HFFc6 (cell line): ENCODE results near the gene SYT11. TPM values are rescaled to one million over a fixed set of nuclear protein-coding genes. Genes with fewer than 3 reads are reported as not detected.

Experiments
- DNase-seq: peaks from one replicate; pipeline ENCODE4 v3.0.0-alpha.2; 2018
- H3K27ac Mint-ChIP-seq: 2 replicates; pipeline ENCODE4 v1.8.0; 2020; ENCODE audit warnings: mild to moderate bottlenecking, mixed read lengths
- H3K27me3 Mint-ChIP-seq: 2 replicates; pipeline ENCODE4 v1.8.0; 2021; ENCODE audit warnings: mild to moderate bottlenecking, moderate library complexity, mixed read lengths; ENCODE audit not compliant: insufficient read depth
- H3K36me3 Mint-ChIP-seq: 2 replicates; pipeline ENCODE4 v1.8.0; 2021; ENCODE audit warnings: low read depth, mixed read lengths
- H3K4me1 Mint-ChIP-seq: 2 replicates; pipeline ENCODE4 v1.8.0; 2020; ENCODE audit warnings: low read depth, mixed read lengths
- H3K4me3 Mint-ChIP-seq: 2 replicates; pipeline ENCODE4 v1.8.0; 2020; ENCODE audit warnings: mild to moderate bottlenecking, moderate library complexity, mixed read lengths
- H3K9me3 Mint-ChIP-seq: 2 replicates; pipeline ENCODE4 v1.8.0; 2020; ENCODE audit warnings: mild to moderate bottlenecking, mixed read lengths
- total RNA-seq, 6 experiments: library from RNA; stranded (reverse); fragmentation: NEBNext Ultra II Directional; extraction: Animal tissue kit (Norgen Biotek cat#: 25700); gene quantifications; 2 replicates in 1 of 6; 3 replicates in 5 of 6; pipeline ENCODE4 v1.2.3, GENCODE V29; 2021
- TF ChIP-seq, protein P1 (sequence below): fragments of 200-600 bp; sonication (generic); IDR thresholded peaks from 2 replicates; pipeline ENCODE4 v1.5.0; 2021; ENCODE audit warnings: antibody characterized with exemption, mild to moderate bottlenecking

The SYT11 gene
- total RNA-seq, 6 experiments from 2014 or later = 38.9 to 56.0 (median 48.8) TPM

DNA sequence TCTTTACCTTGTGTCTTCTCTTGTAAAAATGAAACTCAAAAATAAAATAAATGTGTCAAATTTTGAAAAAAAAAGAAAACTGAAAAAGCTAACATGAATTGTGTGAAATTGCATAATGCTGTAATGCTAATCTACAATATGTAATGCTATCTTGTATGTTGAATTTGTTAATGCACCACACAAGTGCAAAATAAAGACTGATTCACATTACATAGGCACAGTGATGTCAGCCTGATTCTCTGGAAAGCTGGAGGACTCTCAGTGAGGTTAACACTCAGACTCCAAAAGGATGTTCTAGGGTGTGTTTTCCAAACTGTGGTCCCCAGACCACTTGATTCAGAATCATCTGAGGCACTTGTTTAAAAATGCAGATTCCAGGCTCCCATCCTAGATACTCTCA is 25.6 kb downstream of the SYT11 start:
- TF ChIP-seq, protein P1, sequence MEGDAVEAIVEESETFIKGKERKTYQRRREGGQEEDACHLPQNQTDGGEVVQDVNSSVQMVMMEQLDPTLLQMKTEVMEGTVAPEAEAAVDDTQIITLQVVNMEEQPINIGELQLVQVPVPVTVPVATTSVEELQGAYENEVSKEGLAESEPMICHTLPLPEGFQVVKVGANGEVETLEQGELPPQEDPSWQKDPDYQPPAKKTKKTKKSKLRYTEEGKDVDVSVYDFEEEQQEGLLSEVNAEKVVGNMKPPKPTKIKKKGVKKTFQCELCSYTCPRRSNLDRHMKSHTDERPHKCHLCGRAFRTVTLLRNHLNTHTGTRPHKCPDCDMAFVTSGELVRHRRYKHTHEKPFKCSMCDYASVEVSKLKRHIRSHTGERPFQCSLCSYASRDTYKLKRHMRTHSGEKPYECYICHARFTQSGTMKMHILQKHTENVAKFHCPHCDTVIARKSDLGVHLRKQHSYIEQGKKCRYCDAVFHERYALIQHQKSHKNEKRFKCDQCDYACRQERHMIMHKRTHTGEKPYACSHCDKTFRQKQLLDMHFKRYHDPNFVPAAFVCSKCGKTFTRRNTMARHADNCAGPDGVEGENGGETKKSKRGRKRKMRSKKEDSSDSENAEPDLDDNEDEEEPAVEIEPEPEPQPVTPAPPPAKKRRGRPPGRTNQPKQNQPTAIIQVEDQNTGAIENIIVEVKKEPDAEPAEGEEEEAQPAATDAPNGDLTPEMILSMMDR = no peak
- peaks cover 19% of the 10 kb centered on the region for H3K36me3 Mint-ChIP-seq
- no peaks in the 10 kb centered on the region for H3K27me3 Mint-ChIP-seq
- H3K4me3 Mint-ChIP-seq = no peak overlapping the region
- no peaks in the 10 kb centered on the region for H3K9me3 Mint-ChIP-seq
- no peak for DNase-seq
- peaks cover 23% of the 10 kb centered on the region for H3K4me1 Mint-ChIP-seq
- no peak overlapping the region for H3K27ac Mint-ChIP-seq

DNA sequence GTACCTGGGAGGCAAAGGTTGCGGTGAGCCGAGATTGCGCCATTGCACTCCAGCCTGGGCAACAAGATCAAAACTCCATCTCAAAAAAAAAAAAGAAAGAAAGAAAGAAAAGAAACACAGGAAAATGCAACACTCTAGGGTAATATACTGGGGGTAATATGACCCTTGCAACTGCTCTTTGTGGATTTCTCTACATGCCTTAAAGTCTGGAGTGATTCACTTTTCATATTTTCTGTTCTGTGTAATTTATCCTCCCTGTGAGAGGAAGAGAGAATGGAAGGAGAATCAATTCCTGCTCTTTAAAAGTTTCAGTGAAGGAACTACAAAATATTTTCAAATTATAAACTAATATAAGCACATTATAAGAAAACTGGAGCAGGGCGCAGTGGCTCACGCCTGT is 29.1 kb downstream of the SYT11 start:
- peaks cover 41% of the 10 kb centered on the region for H3K4me1 Mint-ChIP-seq
- TF ChIP-seq, protein P1 = no peak
- DNase-seq = no peak
- no peak overlapping the region for H3K4me3 Mint-ChIP-seq
- no peak overlapping the region for H3K27ac Mint-ChIP-seq
- no peaks in the 10 kb centered on the region; the same call in 1 of the 2 replicates for H3K27me3 Mint-ChIP-seq
- H3K9me3 Mint-ChIP-seq = no peaks in the 10 kb centered on the region
- peaks cover 12% of the 10 kb centered on the region; the same call in 1 of the 2 replicates for H3K36me3 Mint-ChIP-seq

DNA sequence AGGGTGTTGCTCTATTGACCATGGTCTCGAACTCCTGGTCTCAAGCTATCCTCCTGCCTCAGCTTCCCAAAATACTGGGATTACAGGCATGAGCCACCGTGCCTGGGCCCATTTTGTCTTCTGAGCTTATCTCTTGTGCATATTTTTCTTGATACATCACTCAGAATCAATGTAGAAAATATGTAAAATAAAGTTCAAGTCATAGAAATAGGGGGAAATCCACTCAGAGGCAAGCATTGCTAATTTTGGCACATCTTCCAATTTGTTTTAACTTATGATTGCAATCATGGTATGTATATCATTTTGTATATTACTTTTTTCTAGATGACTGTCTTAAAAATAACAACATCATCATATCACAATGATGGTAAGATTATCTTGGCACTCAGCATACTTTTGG is 30.2 kb downstream of the SYT11 start:
- H3K4me1 Mint-ChIP-seq = peaks cover 36% of the 10 kb centered on the region
- H3K27ac Mint-ChIP-seq = peak overlapping the region; percentile 25; the same call in 1 of the 2 replicates
- no peak overlapping the region for H3K4me3 Mint-ChIP-seq
- no peak for DNase-seq
- no peaks in the 10 kb centered on the region; the same call in 1 of the 2 replicates for H3K27me3 Mint-ChIP-seq
- TF ChIP-seq, protein P1 = no peak
- H3K9me3 Mint-ChIP-seq = no peaks in the 10 kb centered on the region
- H3K36me3 Mint-ChIP-seq = peaks cover 4% of the 10 kb centered on the region; the same call in 1 of the 2 replicates

DNA sequence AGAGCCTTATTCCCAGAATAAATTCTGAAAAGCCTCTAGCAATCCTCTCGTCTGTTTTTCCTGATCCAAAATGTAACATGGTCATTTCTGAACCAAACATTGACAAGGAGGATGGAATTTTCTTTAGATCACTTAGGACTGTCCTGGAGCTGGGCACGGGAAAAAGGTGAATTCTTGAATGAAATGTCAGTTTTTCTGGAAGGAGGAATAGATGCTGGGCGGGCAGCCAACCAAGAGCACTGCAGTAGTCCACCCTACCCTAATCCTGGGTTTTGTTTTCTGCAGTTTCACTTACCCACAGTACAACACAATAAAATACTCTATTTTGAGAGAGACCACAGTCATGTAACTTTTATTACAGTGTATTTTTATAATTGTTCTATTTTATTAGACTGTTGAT is 30.9 kb downstream of the SYT11 start:
- Mint-ChIP-seq H3K27me3 (no peaks in the 10 kb centered on the region; the same call in 1 of the 2 replicates), H3K9me3 (no peaks in the 10 kb centered on the region), H3K4me3 (no peak overlapping the region), H3K27ac (peak overlapping the region; percentile 25; the same call in 1 of the 2 replicates), H3K36me3 (peaks cover 4% of the 10 kb centered on the region; the same call in 1 of the 2 replicates), H3K4me1 (peaks cover 31% of the 10 kb centered on the region)
- no peak for DNase-seq
- TF ChIP-seq, protein P1 = no peak

DNA sequence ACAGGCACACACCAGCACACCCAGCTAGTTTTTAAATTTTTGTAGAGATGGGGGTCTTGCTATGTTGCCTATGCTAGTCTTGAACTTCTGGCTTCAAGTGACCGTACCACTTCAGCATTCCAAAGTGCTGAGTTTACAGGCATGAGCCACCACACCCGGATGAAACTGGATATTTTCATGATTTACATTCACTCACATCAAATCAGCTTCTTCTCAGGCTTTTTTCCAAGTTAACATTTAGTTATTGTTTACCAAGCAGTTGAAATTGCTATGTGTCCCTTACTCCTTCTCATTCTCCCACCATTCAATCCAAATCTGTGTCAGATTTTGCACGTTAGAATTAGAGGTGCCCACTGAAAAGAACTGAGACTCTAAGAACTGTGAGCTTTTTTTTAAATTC is 33.4 kb downstream of the SYT11 start:
- H3K27me3 Mint-ChIP-seq = peaks cover 2% of the 10 kb centered on the region; the same call in 1 of the 2 replicates
- H3K4me3 Mint-ChIP-seq = peak overlapping the region; percentile 75
- TF ChIP-seq, protein P1 = no peak
- peaks cover 14% of the 10 kb centered on the region for H3K36me3 Mint-ChIP-seq
- peak; percentile 83 for DNase-seq
- H3K4me1 Mint-ChIP-seq = peaks cover 36% of the 10 kb centered on the region
- H3K27ac Mint-ChIP-seq = peak overlapping the region; percentile 86
- no peaks in the 10 kb centered on the region for H3K9me3 Mint-ChIP-seq
